Endothelial cell of umbilical vein (primary cell): ENCODE data around the gene SPACA4. TPM values are rescaled to one million over a fixed set of nuclear protein-coding genes. Genes with fewer than 3 reads are reported as not detected.

Source experiments
- BruUV-seq: library from RNA; stranded (reverse); fragments of 400-500 nt; replicated peaks from 2 replicates; lab custom pipeline; 2021; lab: Mats Ljungman, UMichigan
- CTCF ChIA-PET: fragments of 300-600, 350-600 bp; sonication (Branson Sonifier 250); formaldehyde crosslinking; loops from one replicate; lab custom pipeline; 2021; ENCODE audit warnings: antibody characterized with exemption, inconsistent platforms; lab: Charles Lee
- POLR2A ChIA-PET: fragments of 300-600, 350-600 bp; sonication (Branson Sonifier 250); formaldehyde crosslinking; loops from one replicate; lab custom pipeline; 2021; ENCODE audit warnings: antibody characterized with exemption, inconsistent platforms; lab: Charles Lee
- DNase-seq: peaks from one replicate; pipeline ENCODE4 v3.0.0-alpha.2; 2011; ENCODE audit warnings: low read depth, low spot score
- FAIRE-seq: peaks from 2 replicates; lab custom pipeline; 2011; peaks lifted over from hg19 to GRCh38; lab: Jason Lieb, UNC
- H2AFZ ChIP-seq: 2 replicates; pipeline ENCODE4 v1.6.0; 2012; ENCODE audit warnings: low read depth, low read length, control low read depth, inconsistent platforms
- H3K27ac ChIP-seq: 2 replicates; pipeline ENCODE4 v1.5.1; 2011; ENCODE audit warnings: low read depth, mild to moderate bottlenecking, control low read depth, low read length, moderate library complexity; ENCODE audit not compliant: insufficient read depth
- H3K27me3 ChIP-seq, 2 experiments: 2 replicates each; pipeline versions ENCODE4 v1.6.0 to v1.6.1; 2011; ENCODE audit warnings: low read length in 2 of 2, mixed read lengths in 1 of 2; ENCODE audit not compliant: control insufficient read depth in 2 of 2, insufficient read depth in 2 of 2
- H3K36me3 ChIP-seq, 2 experiments: 2 replicates in 1 of 2; 3 replicates in 1 of 2; pipeline ENCODE4 v1.5.1; 2011; ENCODE audit warnings: low read length in 2 of 2, mild to moderate bottlenecking in 1 of 2, moderate library complexity in 1 of 2; ENCODE audit not compliant: control insufficient read depth in 2 of 2, insufficient read depth in 2 of 2; ENCODE audit errors: extremely low read depth in 1 of 2
- H3K4me1 ChIP-seq: 3 replicates; pipeline ENCODE4 v1.5.1; 2011; ENCODE audit warnings: mild to moderate bottlenecking, low read length; ENCODE audit not compliant: control insufficient read depth, insufficient read depth; ENCODE audit errors: extremely low read depth
- H3K4me2 ChIP-seq: 2 replicates; pipeline ENCODE4 v1.6.1; 2011; ENCODE audit warnings: low read length, control low read depth, mixed read lengths; ENCODE audit not compliant: insufficient read depth
- H3K4me3 ChIP-seq, 3 experiments: fragments of 200-600 bp in 1 of 3; sonication (generic), shearing (Covaris generic) in 1 of 3; replicated peaks in 1 of 3; 2 replicates each; pipeline ENCODE4 v1.5.1; 2011 to 2016; ENCODE audit warnings: control low read depth in 3 of 3, low read length in 3 of 3, mild to moderate bottlenecking in 2 of 3, inconsistent platforms in 1 of 3, low read depth in 1 of 3, moderate library complexity in 1 of 3; ENCODE audit not compliant: insufficient read depth in 1 of 3
- H3K79me2 ChIP-seq: 2 replicates; pipeline ENCODE4 v1.6.0; 2012; ENCODE audit warnings: low read length, inconsistent platforms; ENCODE audit not compliant: control insufficient read depth, insufficient read depth
- H3K9ac ChIP-seq: replicated peaks from 2 replicates; pipeline ENCODE3; 2011; ENCODE audit warnings: low read length, control low read depth; ENCODE audit not compliant: insufficient read depth; ENCODE audit errors: extremely low read depth
- H3K9me1 ChIP-seq: replicated peaks from 3 replicates; pipeline ENCODE4 v1.6.0; 2011; ENCODE audit warnings: mild to moderate bottlenecking, low read length; ENCODE audit not compliant: control insufficient read depth, insufficient read depth; ENCODE audit errors: extremely low read depth
- H3K9me3 ChIP-seq: replicated peaks from 2 replicates; pipeline ENCODE4 v1.5.1; 2012; ENCODE audit warnings: low read length, inconsistent platforms; ENCODE audit not compliant: control insufficient read depth, insufficient read depth
- H4K20me1 ChIP-seq: replicated peaks from 2 replicates; pipeline ENCODE3; 2011; ENCODE audit warnings: mild to moderate bottlenecking, low read length; ENCODE audit not compliant: control insufficient read depth, insufficient read depth; ENCODE audit errors: extremely low read depth
- EZH2 ChIP-seq: IDR thresholded peaks from 2 replicates; pipeline ENCODE4 v1.6.1; 2012; ENCODE audit warnings: borderline replicate concordance, low read depth, mild to moderate bottlenecking, moderate library complexity, low read length, inconsistent platforms; ENCODE audit not compliant: severe bottlenecking
- JUN ChIP-seq: IDR thresholded peaks from 2 replicates; pipeline ENCODE4 v1.6.1; 2011; ENCODE audit warnings: borderline replicate concordance, low read depth; ENCODE audit not compliant: insufficient read length, insufficient read depth
- MYC ChIP-seq: IDR thresholded peaks from one replicate; pipeline ENCODE4 v1.6.1; 2011; ENCODE audit warnings: mild to moderate bottlenecking, low read depth, low read length
- POLR2A ChIP-seq: IDR thresholded peaks from 2 replicates; pipeline ENCODE4 v1.6.1; 2012; ENCODE audit warnings: low read depth, mild to moderate bottlenecking, control low read depth, low read length
- dilution Hi-C: fragments of 300-500 bp; cut with MboI; formaldehyde crosslinking; loops from one replicate; pipeline ENCODE4 v1.15.0; 2019; ENCODE audit warnings: low sequenced_read_pairs; ENCODE audit not compliant: extremely low pct_ligation_motif_present
- intact Hi-C: fragments of 100-400 bp; cut with micrococcal nuclease; formaldehyde crosslinking; loops from one replicate; pipeline ENCODE4 v1.10.0; 2022
- polyA plus RNA-seq, 4 experiments: library from polyadenylated mRNA; depleted of rRNA in 3 of 4; stranded (reverse) in 3 of 4; unstranded in 1 of 4; fragments of >200 nt; gene quantifications; 2 replicates each; pipeline versions ENCODE4 v1.2.1 to v1.2.3, GENCODE V29; 2011 to 2012; ENCODE audit warnings: missing spikeins in 1 of 4
- total RNA-seq: library from RNA; stranded (reverse); gene quantifications from 2 replicates; pipeline ENCODE4 v1.2.3, GENCODE V29; 2021
- TF ChIP-seq, protein P1 (sequence below), 2 donors: IDR thresholded peaks; 1 replicate in 1 of 2; 2 replicates in 1 of 2; pipeline ENCODE4 v1.5.1; 2011; ENCODE audit warnings: low read length in 2 of 2, mild to moderate bottlenecking in 2 of 2, moderate library complexity in 2 of 2, control low read depth in 1 of 2, inconsistent platforms in 1 of 2, low read depth in 1 of 2; ENCODE audit not compliant: insufficient read depth in 1 of 2; ENCODE audit errors: extremely low read depth in 1 of 2

Gene SPACA4
- total and polyA plus RNA-seq, 2 donors (not counting 3 experiments of a cell fraction or from before 2014, with no cell fraction given): not detected

DNA sequence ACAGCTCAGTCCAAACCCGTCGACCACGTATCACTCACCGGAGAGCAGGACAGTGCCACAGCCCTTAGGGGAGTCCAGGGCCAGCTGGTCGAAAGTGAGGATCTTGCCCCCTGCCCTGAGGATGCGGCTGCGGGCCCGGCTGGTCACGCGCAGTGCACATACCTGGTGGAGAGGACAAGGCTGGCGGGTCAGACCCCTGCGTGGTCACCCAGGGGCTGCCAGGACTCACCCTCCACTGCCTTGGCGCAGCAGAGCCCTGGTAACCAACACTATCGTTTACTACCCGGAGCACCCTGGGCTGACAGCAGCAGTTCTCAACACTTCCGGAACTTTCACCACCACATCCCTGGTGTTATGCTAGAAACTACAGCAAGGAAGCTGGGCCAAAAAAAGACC, 9.5 kb downstream of the SPACA4 start:
- POLR2A ChIA-PET: no interaction called here

DNA sequence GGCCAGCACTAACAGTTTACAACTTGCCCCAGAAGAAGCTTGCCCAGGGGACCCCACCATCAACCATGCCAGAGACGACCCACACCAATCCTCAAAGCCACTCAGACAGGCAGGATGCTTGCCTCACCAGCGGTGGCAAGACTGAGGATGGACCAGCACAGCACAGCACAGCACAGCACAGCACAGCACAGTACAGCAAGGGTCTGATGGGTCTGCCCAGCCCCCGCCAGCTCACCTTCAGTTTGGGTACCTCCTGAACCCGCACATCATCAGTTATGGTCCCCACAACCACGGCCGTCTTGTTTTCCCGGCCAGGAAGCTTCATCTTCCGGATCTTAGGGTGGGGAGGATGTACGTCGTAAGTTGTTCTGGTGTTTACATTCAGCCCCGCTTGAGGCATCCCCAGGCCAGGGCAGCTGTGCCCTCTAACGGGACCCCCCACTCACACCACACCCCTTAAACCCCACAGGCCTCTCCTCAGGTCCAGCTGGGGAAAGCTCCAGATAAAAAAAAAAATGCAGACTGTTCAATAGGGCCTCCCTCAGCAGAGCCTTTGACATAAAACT, 10.0 kb downstream of the SPACA4 start:
- Histone ChIP-seq H3K4me3 (peak overlapping the region in 1 of 3 experiments; percentile 96), H3K9me3 (no peaks in the 10 kb centered on the region), H3K4me2 (peak overlapping the region; percentile 99), H3K27ac (peak overlapping the region; percentile 26), H3K27me3 (no peaks in the 10 kb centered on the region), H4K20me1 (no peaks in the 10 kb centered on the region), H3K79me2 (peaks cover 38% of the 10 kb centered on the region), H3K36me3 (peaks cover 19 to 24% of the 10 kb centered on the region in 2 experiments), H3K9ac (peak overlapping the region; percentile 99), H3K4me1 (peaks cover 25% of the 10 kb centered on the region), H2AFZ (no peak overlapping the region), H3K9me1 (no peaks in the 10 kb centered on the region)
- no peak for DNase-seq
- intact Hi-C loops (no loop called here), dilution Hi-C loops (no loop called here)
- TF ChIP-seq MYC (no peak), EZH2 (no peak)
- TF ChIP-seq, protein P1, sequence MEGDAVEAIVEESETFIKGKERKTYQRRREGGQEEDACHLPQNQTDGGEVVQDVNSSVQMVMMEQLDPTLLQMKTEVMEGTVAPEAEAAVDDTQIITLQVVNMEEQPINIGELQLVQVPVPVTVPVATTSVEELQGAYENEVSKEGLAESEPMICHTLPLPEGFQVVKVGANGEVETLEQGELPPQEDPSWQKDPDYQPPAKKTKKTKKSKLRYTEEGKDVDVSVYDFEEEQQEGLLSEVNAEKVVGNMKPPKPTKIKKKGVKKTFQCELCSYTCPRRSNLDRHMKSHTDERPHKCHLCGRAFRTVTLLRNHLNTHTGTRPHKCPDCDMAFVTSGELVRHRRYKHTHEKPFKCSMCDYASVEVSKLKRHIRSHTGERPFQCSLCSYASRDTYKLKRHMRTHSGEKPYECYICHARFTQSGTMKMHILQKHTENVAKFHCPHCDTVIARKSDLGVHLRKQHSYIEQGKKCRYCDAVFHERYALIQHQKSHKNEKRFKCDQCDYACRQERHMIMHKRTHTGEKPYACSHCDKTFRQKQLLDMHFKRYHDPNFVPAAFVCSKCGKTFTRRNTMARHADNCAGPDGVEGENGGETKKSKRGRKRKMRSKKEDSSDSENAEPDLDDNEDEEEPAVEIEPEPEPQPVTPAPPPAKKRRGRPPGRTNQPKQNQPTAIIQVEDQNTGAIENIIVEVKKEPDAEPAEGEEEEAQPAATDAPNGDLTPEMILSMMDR (IDR thresholded peaks at IDR 0.05; ENCODE audit: extremely low read depth in 1 of 2, insufficient read depth in 1 of 2, low read depth in 1 of 2, low read length in 2 of 2): no peak
- no peak for FAIRE-seq
- no TSS peak for BruUV-seq
- ChIA-PET POLR2A (no interaction called here), CTCF (interaction anchor here (0.6 to 2.0 kb wide), 5 partner anchors 14 to 292 kb away, joined by 3 to 9 read pairs (median 5); no protein-coding TSS in a partner anchor)

More for the DNA sequence above, 9.5 kb downstream of the SPACA4 start:
- Histone ChIP-seq H3K36me3 (peaks cover 19 to 24% of the 10 kb centered on the region in 2 experiments), H3K4me3 (no peak overlapping the region), H3K27me3 (no peaks in the 10 kb centered on the region), H3K9me3 (no peaks in the 10 kb centered on the region), H3K79me2 (peaks cover 38% of the 10 kb centered on the region), H4K20me1 (no peaks in the 10 kb centered on the region), H3K27ac (no peak overlapping the region), H2AFZ (no peak overlapping the region), H3K4me2 (no peak overlapping the region), H3K9ac (no peak overlapping the region), H3K9me1 (no peaks in the 10 kb centered on the region), H3K4me1 (peaks cover 25% of the 10 kb centered on the region)
- FAIRE-seq (no peak), DNase-seq (no peak)
- dilution Hi-C loops: no loop called here
- TF ChIP-seq JUN (no peak), EZH2 (no peak), POLR2A (peak; percentile 26)
- BruUV-seq: no TSS peak
- CTCF ChIA-PET: interaction anchor here (1.1 to 1.7 kb wide), 2 partner anchors 14 to 292 kb away, joined by 3 to 9 read pairs; no protein-coding TSS in a partner anchor
- intact Hi-C loops: no loop called here
